Natural killer cell (primary cell): ENCODE results near the gene IFT122. TPM values are rescaled to one million over a fixed set of nuclear protein-coding genes. Genes with fewer than 3 reads are reported as not detected.

Experiments used
- ATAC-seq, 3 donors: fragments of 150-1000 bp in 2 of 3; fragments of 200-7000 bp in 1 of 3; cut with Tn5 transposase; 1 replicate in 1 of 3; 2 replicates in 2 of 3; pipeline ENCODE4 v1.10.0; 2021; ENCODE audit warnings: mild to moderate bottlenecking in 2 of 3, moderate library complexity in 2 of 3
- DNase-seq, 2 donors: peaks; one replicate each; pipeline versions ENCODE4 v3.0.0 to v3.0.0-alpha.2; 2013 to 2021; ENCODE audit warnings: mixed read lengths in 1 of 2
- H3K27ac ChIP-seq: one replicate; pipeline ENCODE4 v1.5.1; 2013; ENCODE audit warnings: mild to moderate bottlenecking, low read length
- H3K27me3 ChIP-seq: one replicate; pipeline ENCODE4 v1.6.1; 2013; ENCODE audit warnings: low read length; ENCODE audit not compliant: control insufficient read depth, insufficient read depth
- H3K36me3 ChIP-seq: one replicate; pipeline ENCODE4 v1.6.1; 2013; ENCODE audit warnings: low read length; ENCODE audit not compliant: control insufficient read depth, insufficient read depth
- H3K4me1 ChIP-seq: one replicate; pipeline ENCODE4 v1.6.1; 2013; ENCODE audit warnings: low read length; ENCODE audit not compliant: control insufficient read depth, insufficient read depth
- H3K4me3 ChIP-seq: one replicate; pipeline ENCODE4 v1.5.1; 2013; ENCODE audit warnings: low read length
- H3K9me3 ChIP-seq: one replicate; pipeline ENCODE4 v1.6.1; 2013; ENCODE audit warnings: low read length; ENCODE audit not compliant: control insufficient read depth, insufficient read depth
- H3K27ac Mint-ChIP-seq, 2 donors: one replicate each; pipeline ENCODE4 v1.8.0; 2022; ENCODE audit warnings: mild to moderate bottlenecking in 2 of 2, mixed read lengths in 2 of 2, moderate library complexity in 1 of 2
- H3K27me3 Mint-ChIP-seq, 2 donors: one replicate each; pipeline ENCODE4 v1.8.0; 2022; ENCODE audit warnings: low read depth in 2 of 2, mixed read lengths in 2 of 2
- H3K36me3 Mint-ChIP-seq: one replicate; pipeline ENCODE4 v1.8.0; 2022; ENCODE audit warnings: mixed read lengths
- H3K4me1 Mint-ChIP-seq, 2 donors: one replicate each; pipeline ENCODE4 v1.8.0; 2022; ENCODE audit warnings: mixed read lengths in 2 of 2
- H3K4me3 Mint-ChIP-seq: one replicate; pipeline ENCODE4 v1.8.0; 2022; ENCODE audit warnings: mild to moderate bottlenecking, moderate library complexity, mixed read lengths
- H3K9me3 Mint-ChIP-seq, 2 donors: one replicate each; pipeline ENCODE4 v1.8.0; 2022; ENCODE audit warnings: mixed read lengths in 2 of 2
- WGBS: methylation state at CpG from one replicate; pipeline ENCODE4 v1.1.7; 2013; ENCODE audit warnings: missing lambda C conversion rate; ENCODE audit not compliant: insufficient coverage; 5-methylcytosine and 5-hydroxymethylcytosine counted together
- intact Hi-C: fragments of 100-400 bp; cut with micrococcal nuclease; formaldehyde crosslinking; loops from one replicate; pipeline ENCODE4 v1.14.2; 2022
- total RNA-seq, 4 donors: library from RNA; stranded (reverse); fragments of 120-200 nt in 1 of 4; gene quantifications; one replicate each; pipeline versions ENCODE4 v1.2.3 to v1.2.4, GENCODE V29; 2013 to 2022
- TF ChIP-seq, protein P1 (sequence below): fragments of 200-600 bp; IDR thresholded peaks from one replicate; pipeline ENCODE4 v1.8.0; 2022; ENCODE audit warnings: antibody characterized with exemption

IFT122 gene
- total RNA-seq, 3 donors from 2014 or later (not counting 1 experiment from before 2014, with no cell fraction given): 20.7 to 26.6 (median 23.9) TPM

DNA sequence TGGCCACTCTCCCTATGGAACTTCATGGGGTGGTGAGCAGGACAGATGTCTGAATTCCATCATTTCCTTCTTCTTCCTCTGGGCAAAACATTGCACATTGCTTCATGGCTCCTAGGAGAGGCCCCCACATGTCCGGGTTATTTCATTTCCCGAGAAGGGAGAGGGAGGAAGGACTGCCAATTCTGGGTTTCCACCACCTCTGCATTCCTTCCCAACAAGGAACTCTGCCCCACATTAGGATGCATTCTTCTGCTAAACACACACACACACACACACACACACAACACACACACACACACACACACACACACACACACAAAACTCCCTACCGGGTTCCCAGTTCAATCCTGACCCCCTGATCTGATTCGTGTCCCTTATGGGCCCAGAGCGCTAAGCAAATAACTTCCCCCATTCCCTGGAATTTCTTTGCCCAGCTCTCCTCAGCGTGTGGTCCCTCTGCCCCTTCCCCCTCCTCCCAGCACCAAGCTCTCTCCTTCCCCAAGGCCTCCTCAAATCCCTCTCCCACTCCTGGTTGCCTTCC is 90.3 kb downstream of the IFT122 start:
- no peaks in the 10 kb centered on the region for H3K27me3 Mint-ChIP-seq

DNA sequence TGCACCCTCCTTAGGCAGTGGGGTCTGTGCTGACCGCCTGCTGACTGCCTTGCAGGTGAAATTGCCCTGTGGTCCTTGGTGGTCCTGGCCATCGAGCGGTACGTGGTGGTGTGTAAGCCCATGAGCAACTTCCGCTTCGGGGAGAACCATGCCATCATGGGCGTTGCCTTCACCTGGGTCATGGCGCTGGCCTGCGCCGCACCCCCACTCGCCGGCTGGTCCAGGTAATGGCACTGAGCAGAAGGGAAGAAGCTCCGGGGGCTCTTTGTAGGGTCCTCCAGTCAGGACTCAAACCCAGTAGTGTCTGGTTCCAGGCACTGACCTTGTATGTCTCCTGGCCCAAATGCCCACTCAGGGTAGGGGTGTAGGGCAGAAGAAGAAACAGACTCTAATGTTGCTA is 90.8 kb downstream of the IFT122 start:
- no peak for ATAC-seq
- H3K9me3 ChIP-seq: no peaks in the 10 kb centered on the region
- no peak for DNase-seq
- H3K4me3 Mint-ChIP-seq: no peak overlapping the region
- no peaks in the 10 kb centered on the region for H3K4me1 Mint-ChIP-seq
- H3K36me3 ChIP-seq: no peaks in the 10 kb centered on the region
- no peaks in the 10 kb centered on the region for H3K27me3 Mint-ChIP-seq
- H3K27ac Mint-ChIP-seq: no peak overlapping the region
- no peak overlapping the region for H3K27ac ChIP-seq
- H3K27me3 ChIP-seq: no peaks in the 10 kb centered on the region
- H3K36me3 Mint-ChIP-seq: no peaks in the 10 kb centered on the region
- no peak overlapping the region for H3K4me3 ChIP-seq
- 94% methylated on average over 13 of the region's 13 CpGs for WGBS
- H3K4me1 ChIP-seq: peaks cover 6% of the 10 kb centered on the region
- intact Hi-C loops: no loop called here
- no peaks in the 10 kb centered on the region for H3K9me3 Mint-ChIP-seq
- TF ChIP-seq, protein P1, sequence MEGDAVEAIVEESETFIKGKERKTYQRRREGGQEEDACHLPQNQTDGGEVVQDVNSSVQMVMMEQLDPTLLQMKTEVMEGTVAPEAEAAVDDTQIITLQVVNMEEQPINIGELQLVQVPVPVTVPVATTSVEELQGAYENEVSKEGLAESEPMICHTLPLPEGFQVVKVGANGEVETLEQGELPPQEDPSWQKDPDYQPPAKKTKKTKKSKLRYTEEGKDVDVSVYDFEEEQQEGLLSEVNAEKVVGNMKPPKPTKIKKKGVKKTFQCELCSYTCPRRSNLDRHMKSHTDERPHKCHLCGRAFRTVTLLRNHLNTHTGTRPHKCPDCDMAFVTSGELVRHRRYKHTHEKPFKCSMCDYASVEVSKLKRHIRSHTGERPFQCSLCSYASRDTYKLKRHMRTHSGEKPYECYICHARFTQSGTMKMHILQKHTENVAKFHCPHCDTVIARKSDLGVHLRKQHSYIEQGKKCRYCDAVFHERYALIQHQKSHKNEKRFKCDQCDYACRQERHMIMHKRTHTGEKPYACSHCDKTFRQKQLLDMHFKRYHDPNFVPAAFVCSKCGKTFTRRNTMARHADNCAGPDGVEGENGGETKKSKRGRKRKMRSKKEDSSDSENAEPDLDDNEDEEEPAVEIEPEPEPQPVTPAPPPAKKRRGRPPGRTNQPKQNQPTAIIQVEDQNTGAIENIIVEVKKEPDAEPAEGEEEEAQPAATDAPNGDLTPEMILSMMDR: no peak

More for the DNA sequence above, 90.3 kb downstream of the IFT122 start:
- H3K4me3 Mint-ChIP-seq: no peak overlapping the region
- Histone ChIP-seq H3K36me3 (no peaks in the 10 kb centered on the region), H3K9me3 (no peaks in the 10 kb centered on the region), H3K27me3 (no peaks in the 10 kb centered on the region), H3K4me1 (peaks cover 11% of the 10 kb centered on the region), H3K27ac (no peak overlapping the region), H3K4me3 (no peak overlapping the region)
- DNase-seq (no peak), ATAC-seq (no peak)
- TF ChIP-seq, protein P1: no peak
- WGBS: 90% methylated on average over 6 of the region's 6 CpGs
- intact Hi-C loops: no loop called here
- H3K27ac Mint-ChIP-seq: no peak overlapping the region
- no peaks in the 10 kb centered on the region for H3K36me3 Mint-ChIP-seq
- no peaks in the 10 kb centered on the region for H3K9me3 Mint-ChIP-seq
- no peaks in the 10 kb centered on the region for H3K4me1 Mint-ChIP-seq

DNA sequence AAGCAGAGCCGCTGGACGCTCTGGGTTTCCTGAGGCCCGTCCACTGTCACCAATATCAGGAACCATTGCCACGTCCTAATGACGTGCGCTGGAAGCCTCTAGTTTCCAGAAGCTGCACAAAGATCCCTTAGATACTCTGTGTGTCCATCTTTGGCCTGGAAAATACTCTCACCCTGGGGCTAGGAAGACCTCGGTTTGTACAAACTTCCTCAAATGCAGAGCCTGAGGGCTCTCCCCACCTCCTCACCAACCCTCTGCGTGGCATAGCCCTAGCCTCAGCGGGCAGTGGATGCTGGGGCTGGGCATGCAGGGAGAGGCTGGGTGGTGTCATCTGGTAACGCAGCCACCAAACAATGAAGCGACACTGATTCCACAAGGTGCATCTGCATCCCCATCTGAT is 91.7 kb downstream of the IFT122 start:
- WGBS: 89% methylated on average over 11 of the region's 11 CpGs
- Mint-ChIP-seq H3K27me3 (no peaks in the 10 kb centered on the region), H3K4me3 (no peak overlapping the region), H3K27ac (no peak overlapping the region), H3K36me3 (no peaks in the 10 kb centered on the region), H3K4me1 (no peaks in the 10 kb centered on the region), H3K9me3 (no peaks in the 10 kb centered on the region)
- no peak for ATAC-seq
- Histone ChIP-seq H3K36me3 (no peaks in the 10 kb centered on the region), H3K9me3 (no peaks in the 10 kb centered on the region), H3K4me1 (no peaks in the 10 kb centered on the region), H3K4me3 (no peak overlapping the region), H3K27ac (no peak overlapping the region), H3K27me3 (no peaks in the 10 kb centered on the region)
- intact Hi-C loops: no loop called here
- DNase-seq: no peak
- TF ChIP-seq, protein P1: no peak

DNA sequence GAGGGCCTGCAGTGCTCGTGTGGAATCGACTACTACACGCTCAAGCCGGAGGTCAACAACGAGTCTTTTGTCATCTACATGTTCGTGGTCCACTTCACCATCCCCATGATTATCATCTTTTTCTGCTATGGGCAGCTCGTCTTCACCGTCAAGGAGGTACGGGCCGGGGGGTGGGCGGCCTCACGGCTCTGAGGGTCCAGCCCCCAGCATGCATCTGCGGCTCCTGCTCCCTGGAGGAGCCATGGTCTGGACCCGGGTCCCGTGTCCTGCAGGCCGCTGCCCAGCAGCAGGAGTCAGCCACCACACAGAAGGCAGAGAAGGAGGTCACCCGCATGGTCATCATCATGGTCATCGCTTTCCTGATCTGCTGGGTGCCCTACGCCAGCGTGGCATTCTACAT is 92.2 kb downstream of the IFT122 start:
- no peaks in the 10 kb centered on the region for H3K27me3 Mint-ChIP-seq
- DNase-seq (no peak), ATAC-seq (no peak)
- no peaks in the 10 kb centered on the region for H3K36me3 ChIP-seq
- H3K4me1 ChIP-seq: no peaks in the 10 kb centered on the region
- TF ChIP-seq, protein P1: no peak
- H3K9me3 ChIP-seq: no peaks in the 10 kb centered on the region
- H3K4me3 Mint-ChIP-seq: no peak overlapping the region
- H3K27ac Mint-ChIP-seq: no peak overlapping the region
- no peaks in the 10 kb centered on the region for H3K27me3 ChIP-seq
- 96% methylated on average over 20 of the region's 20 CpGs for WGBS
- intact Hi-C loops: no loop called here
- no peak overlapping the region for H3K27ac ChIP-seq
- H3K4me1 Mint-ChIP-seq: no peaks in the 10 kb centered on the region
- no peaks in the 10 kb centered on the region for H3K36me3 Mint-ChIP-seq
- no peaks in the 10 kb centered on the region for H3K9me3 Mint-ChIP-seq
- no peak overlapping the region for H3K4me3 ChIP-seq
